Measurements from ENCODE around the gene ATP6V1G3.

The ATP6V1G3 gene

DNA sequence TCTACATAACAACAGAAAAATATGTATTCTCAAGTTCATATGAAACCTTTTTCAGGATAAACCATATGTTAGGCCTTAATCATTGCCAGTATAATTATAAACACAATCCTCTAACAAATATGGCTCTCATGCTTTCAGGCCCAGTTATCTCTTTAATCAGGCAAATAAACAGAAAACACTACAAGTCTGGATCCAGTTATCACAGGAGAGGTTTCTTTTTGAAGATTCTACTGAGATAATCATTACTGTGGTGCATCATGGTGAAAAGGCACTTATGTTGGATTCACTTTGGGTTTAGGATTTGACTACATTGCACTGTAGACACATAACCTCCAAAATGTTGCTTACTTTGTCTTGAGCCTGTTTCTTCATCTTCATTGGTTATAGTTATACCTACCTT lies 8.4 kb upstream of the ATP6V1G3 start:
- no peak for ATAC-seq
- no peak for TF ChIP-seq OSR1 (CRISPR knock-in tag; IDR thresholded peaks at IDR 0.05)

DNA sequence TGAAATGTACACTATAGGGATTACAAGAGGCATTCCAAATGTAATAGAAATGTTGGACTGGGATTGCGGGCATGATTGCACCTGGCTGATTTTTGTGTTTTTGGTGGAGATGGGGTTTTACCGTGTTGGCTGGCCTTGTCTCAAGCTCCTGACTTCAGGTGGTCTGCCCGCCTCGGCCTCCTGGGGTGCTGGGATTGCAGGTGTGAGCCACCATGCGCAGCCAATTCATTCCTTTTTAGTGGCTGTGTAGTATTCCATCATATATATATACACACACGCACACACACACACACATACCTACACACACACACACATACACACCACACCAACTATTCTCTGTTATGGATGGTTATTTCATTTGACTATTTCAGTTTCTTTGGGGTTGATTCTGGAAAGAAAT lies 4.7 kb upstream of the ATP6V1G3 start:
- no peak for ATAC-seq
- no peak for TF ChIP-seq GLIS3 (CRISPR knock-in tag; IDR thresholded peaks at IDR 0.05)
- TF ChIP-seq, protein P1, sequence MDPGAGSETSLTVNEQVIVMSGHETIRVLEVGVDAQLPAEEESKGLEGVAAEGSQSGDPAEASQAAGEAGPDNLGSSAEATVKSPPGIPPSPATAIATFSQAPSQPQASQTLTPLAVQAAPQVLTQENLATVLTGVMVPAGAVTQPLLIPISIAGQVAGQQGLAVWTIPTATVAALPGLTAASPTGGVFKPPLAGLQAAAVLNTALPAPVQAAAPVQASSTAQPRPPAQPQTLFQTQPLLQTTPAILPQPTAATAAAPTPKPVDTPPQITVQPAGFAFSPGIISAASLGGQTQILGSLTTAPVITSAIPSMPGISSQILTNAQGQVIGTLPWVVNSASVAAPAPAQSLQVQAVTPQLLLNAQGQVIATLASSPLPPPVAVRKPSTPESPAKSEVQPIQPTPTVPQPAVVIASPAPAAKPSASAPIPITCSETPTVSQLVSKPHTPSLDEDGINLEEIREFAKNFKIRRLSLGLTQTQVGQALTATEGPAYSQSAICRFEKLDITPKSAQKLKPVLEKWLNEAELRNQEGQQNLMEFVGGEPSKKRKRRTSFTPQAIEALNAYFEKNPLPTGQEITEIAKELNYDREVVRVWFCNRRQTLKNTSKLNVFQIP (CRISPR knock-in tag; IDR thresholded peaks at IDR 0.05; ENCODE audit: borderline replicate concordance, low read depth) = no peak
- TF ChIP-seq, protein P2, sequence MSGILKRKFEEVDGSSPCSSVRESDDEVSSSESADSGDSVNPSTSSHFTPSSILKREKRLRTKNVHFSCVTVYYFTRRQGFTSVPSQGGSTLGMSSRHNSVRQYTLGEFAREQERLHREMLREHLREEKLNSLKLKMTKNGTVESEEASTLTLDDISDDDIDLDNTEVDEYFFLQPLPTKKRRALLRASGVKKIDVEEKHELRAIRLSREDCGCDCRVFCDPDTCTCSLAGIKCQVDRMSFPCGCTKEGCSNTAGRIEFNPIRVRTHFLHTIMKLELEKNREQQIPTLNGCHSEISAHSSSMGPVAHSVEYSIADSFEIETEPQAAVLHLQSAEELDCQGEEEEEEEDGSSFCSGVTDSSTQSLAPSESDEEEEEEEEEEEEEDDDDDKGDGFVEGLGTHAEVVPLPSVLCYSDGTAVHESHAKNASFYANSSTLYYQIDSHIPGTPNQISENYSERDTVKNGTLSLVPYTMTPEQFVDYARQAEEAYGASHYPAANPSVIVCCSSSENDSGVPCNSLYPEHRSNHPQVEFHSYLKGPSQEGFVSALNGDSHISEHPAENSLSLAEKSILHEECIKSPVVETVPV (CRISPR knock-in tag; IDR thresholded peaks at IDR 0.05) = no peak
- TF ChIP-seq, protein P3, sequence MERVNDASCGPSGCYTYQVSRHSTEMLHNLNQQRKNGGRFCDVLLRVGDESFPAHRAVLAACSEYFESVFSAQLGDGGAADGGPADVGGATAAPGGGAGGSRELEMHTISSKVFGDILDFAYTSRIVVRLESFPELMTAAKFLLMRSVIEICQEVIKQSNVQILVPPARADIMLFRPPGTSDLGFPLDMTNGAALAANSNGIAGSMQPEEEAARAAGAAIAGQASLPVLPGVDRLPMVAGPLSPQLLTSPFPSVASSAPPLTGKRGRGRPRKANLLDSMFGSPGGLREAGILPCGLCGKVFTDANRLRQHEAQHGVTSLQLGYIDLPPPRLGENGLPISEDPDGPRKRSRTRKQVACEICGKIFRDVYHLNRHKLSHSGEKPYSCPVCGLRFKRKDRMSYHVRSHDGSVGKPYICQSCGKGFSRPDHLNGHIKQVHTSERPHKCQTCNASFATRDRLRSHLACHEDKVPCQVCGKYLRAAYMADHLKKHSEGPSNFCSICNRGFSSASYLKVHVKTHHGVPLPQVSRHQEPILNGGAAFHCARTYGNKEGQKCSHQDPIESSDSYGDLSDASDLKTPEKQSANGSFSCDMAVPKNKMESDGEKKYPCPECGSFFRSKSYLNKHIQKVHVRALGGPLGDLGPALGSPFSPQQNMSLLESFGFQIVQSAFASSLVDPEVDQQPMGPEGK (CRISPR knock-in tag; IDR thresholded peaks at IDR 0.05; ENCODE audit: borderline replicate concordance) = no peak
- no peak for TF ChIP-seq ZC3H10 (CRISPR knock-in tag; IDR thresholded peaks at IDR 0.05)
- no peak for TF ChIP-seq ISL1 (CRISPR knock-in tag; IDR thresholded peaks at IDR 0.05)
- TF ChIP-seq OSR1 (CRISPR knock-in tag; IDR thresholded peaks at IDR 0.05) = no peak
- TF ChIP-seq ZNF8 (CRISPR knock-in tag; IDR thresholded peaks at IDR 0.05) = no peak
- TF ChIP-seq, protein P4, sequence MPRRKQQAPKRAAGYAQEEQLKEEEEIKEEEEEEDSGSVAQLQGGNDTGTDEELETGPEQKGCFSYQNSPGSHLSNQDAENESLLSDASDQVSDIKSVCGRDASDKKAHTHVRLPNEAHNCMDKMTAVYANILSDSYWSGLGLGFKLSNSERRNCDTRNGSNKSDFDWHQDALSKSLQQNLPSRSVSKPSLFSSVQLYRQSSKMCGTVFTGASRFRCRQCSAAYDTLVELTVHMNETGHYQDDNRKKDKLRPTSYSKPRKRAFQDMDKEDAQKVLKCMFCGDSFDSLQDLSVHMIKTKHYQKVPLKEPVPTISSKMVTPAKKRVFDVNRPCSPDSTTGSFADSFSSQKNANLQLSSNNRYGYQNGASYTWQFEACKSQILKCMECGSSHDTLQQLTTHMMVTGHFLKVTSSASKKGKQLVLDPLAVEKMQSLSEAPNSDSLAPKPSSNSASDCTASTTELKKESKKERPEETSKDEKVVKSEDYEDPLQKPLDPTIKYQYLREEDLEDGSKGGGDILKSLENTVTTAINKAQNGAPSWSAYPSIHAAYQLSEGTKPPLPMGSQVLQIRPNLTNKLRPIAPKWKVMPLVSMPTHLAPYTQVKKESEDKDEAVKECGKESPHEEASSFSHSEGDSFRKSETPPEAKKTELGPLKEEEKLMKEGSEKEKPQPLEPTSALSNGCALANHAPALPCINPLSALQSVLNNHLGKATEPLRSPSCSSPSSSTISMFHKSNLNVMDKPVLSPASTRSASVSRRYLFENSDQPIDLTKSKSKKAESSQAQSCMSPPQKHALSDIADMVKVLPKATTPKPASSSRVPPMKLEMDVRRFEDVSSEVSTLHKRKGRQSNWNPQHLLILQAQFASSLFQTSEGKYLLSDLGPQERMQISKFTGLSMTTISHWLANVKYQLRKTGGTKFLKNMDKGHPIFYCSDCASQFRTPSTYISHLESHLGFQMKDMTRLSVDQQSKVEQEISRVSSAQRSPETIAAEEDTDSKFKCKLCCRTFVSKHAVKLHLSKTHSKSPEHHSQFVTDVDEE (CRISPR knock-in tag; IDR thresholded peaks at IDR 0.05) = no peak
- no peak for TF ChIP-seq ZNF70 (CRISPR knock-in tag; IDR thresholded peaks at IDR 0.05)
- no peak for TF ChIP-seq ZFP3 (CRISPR knock-in tag; IDR thresholded peaks at IDR 0.05)
- no peak for TF ChIP-seq CSDC2 (CRISPR knock-in tag; IDR thresholded peaks at IDR 0.05)
- TF ChIP-seq BACH2 (CRISPR knock-in tag; IDR thresholded peaks at IDR 0.05; ENCODE audit: borderline replicate concordance) = no peak
- no peak for TF ChIP-seq ZFP30 (CRISPR knock-in tag; IDR thresholded peaks at IDR 0.05)
- TF ChIP-seq SNAI2 (CRISPR knock-in tag; IDR thresholded peaks at IDR 0.05) = no peak

DNA sequence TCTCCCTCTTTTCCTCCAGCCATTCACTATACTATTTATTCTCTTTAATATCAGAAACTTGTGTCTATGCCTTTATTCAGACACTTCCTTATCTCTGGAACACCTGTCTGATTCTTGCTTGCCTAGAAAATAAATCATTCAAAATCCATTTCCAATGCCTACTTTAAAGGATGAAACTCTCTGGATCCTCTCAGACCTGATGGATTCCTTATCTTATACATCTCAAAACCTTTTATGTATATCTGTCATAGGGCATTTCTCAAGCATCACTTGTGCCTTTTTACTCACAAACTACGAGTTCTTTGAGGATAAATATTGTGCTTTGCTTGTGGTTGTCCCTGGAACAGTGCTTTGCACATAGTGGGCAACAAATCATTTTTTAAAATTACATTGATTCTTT lies 3.8 kb upstream of the ATP6V1G3 start:
- ATAC-seq = peak; percentile 42
- no peak for TF ChIP-seq PPARA (CRISPR knock-in tag; IDR thresholded peaks at IDR 0.05; ENCODE audit: borderline replicate concordance)
- no peak for TF ChIP-seq TOX (CRISPR knock-in tag; IDR thresholded peaks at IDR 0.05; ENCODE audit: borderline replicate concordance)
- TF ChIP-seq OSR1 (CRISPR knock-in tag; IDR thresholded peaks at IDR 0.05) = no peak
- no peak for TF ChIP-seq CSDC2 (CRISPR knock-in tag; IDR thresholded peaks at IDR 0.05)
- no peak for TF ChIP-seq ZFP30 (CRISPR knock-in tag; IDR thresholded peaks at IDR 0.05)
- TF ChIP-seq, protein P4 (CRISPR knock-in tag; IDR thresholded peaks at IDR 0.05) = no peak
- TF ChIP-seq GLIS3 (CRISPR knock-in tag; IDR thresholded peaks at IDR 0.05) = no peak
- TF ChIP-seq BACH2 (CRISPR knock-in tag; IDR thresholded peaks at IDR 0.05; ENCODE audit: borderline replicate concordance) = no peak
- no peak for TF ChIP-seq ESRRG (CRISPR knock-in tag; IDR thresholded peaks at IDR 0.05)
- TF ChIP-seq, protein P2 (CRISPR knock-in tag; IDR thresholded peaks at IDR 0.05) = no peak
